ENCODE results near the gene KIF19. TPM values are rescaled to one million over a fixed set of nuclear protein-coding genes. Genes with fewer than 3 reads are reported as not detected.

KIF19 gene
- total RNA-seq, 1 donor from 2014 or later = 0.23 TPM

- ATAC-seq (no peak), DNase-seq (no peak)
- H3K27ac ChIP-seq = no peak overlapping the region
- peaks cover 10% of the 10 kb centered on the region for H3K4me1 ChIP-seq
- no peaks in the 10 kb centered on the region for H3K36me3 ChIP-seq
- H3K4me3 ChIP-seq = no peak overlapping the region
- no peaks in the 10 kb centered on the region for H3K27me3 ChIP-seq
- intact Hi-C loops (cut with DNase I) = no loop called here
- TF ChIP-seq CTCF (IDR thresholded peaks at IDR 0.05) = no peak
- no peaks in the 10 kb centered on the region for H3K9me3 ChIP-seq
Observed at GRCh38 chr17:74380959-74381808, 55.2 kb downstream of the KIF19 start.

DNA sequence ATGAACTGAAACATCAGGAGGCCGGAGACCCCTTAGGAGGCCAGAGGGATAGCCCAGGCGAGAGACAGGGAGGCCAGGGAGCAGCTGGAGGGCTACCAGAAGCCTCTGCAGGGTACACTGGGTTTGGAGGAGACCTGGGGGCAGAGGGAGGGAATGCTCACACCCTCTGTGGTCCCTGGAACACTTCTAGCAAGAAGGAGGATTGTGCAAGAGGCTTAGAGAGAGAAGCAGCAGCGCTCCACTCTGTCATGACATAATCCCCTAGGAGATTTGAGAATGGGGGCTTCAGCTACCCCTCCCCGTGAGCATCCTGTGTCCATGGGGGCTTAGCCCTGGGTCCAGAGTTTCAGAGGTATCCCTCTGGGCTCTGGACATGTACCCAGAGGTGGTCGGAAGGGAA, 57.1 kb downstream of the KIF19 start:
- ATAC-seq (no peak), DNase-seq (no peak)
- Histone ChIP-seq H3K4me3 (no peak overlapping the region), H3K9me3 (no peaks in the 10 kb centered on the region), H3K36me3 (no peaks in the 10 kb centered on the region), H3K27me3 (no peaks in the 10 kb centered on the region), H3K4me1 (peaks cover 10% of the 10 kb centered on the region), H3K27ac (no peak overlapping the region)
- intact Hi-C loops (cut with DNase I) = no loop called here
- TF ChIP-seq CTCF (IDR thresholded peaks at IDR 0.05) = no peak

GRCh38 chr17:74385201-74385600, 59.2 kb downstream of the KIF19 start:
- Histone ChIP-seq H3K27me3 (no peaks in the 10 kb centered on the region), H3K36me3 (no peaks in the 10 kb centered on the region), H3K27ac (no peak overlapping the region), H3K4me1 (peaks cover under 1% of the 10 kb centered on the region), H3K4me3 (no peak overlapping the region), H3K9me3 (no peaks in the 10 kb centered on the region)
- intact Hi-C loops (cut with DNase I) = no loop called here
- ATAC-seq (no peak), DNase-seq (no peak)
- TF ChIP-seq CTCF (IDR thresholded peaks at IDR 0.05) = no peak

DNA sequence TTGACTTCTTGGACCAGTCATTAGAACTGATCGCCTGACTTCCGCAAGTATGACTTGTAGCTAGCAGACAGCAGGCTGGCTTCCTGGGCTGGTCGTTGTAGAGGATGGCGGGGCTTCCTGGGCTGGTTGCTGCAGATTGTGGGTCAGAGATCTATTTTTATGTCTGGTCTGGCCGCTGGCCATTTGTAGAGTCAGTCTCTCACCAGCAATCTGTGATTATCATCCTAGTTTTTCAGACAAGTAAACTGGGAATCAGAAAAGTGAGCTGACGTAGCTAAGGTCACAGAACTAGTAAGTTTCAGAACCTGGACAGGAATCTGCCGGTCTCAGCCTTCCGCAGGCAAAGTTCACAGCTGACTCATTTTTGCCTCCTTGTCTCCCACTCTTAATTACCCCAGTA, 60.4 kb downstream of the KIF19 start:
- H3K36me3 ChIP-seq = no peaks in the 10 kb centered on the region
- no peaks in the 10 kb centered on the region for H3K4me1 ChIP-seq
- H3K27me3 ChIP-seq = no peaks in the 10 kb centered on the region
- H3K9me3 ChIP-seq = no peaks in the 10 kb centered on the region
- ATAC-seq (no peak), DNase-seq (no peak)
- no peak for TF ChIP-seq CTCF (IDR thresholded peaks at IDR 0.05)
- no peak overlapping the region for H3K27ac ChIP-seq
- intact Hi-C loops (cut with DNase I) = no loop called here
- no peak overlapping the region for H3K4me3 ChIP-seq

GRCh38 chr17:74387365-74388218, 61.6 kb downstream of the KIF19 start:
- intact Hi-C loops (cut with DNase I) = no loop called here
- H3K4me3 ChIP-seq = no peak overlapping the region
- no peaks in the 10 kb centered on the region for H3K36me3 ChIP-seq
- TF ChIP-seq CTCF (IDR thresholded peaks at IDR 0.05) = no peak
- ATAC-seq (no peak), DNase-seq (no peak)
- H3K27ac ChIP-seq = no peak overlapping the region
- no peaks in the 10 kb centered on the region for H3K4me1 ChIP-seq
- no peaks in the 10 kb centered on the region for H3K27me3 ChIP-seq
- H3K9me3 ChIP-seq = no peaks in the 10 kb centered on the region
